Stimulated activated CD4-positive, alpha-beta T cell treated with anti-CD3 and anti-CD28 coated beads, TNF-alpha, amount 100 ng/mL, for 24 hours (primary cell): Measurements from ENCODE around the gene L1CAM.
"Not testable (repeated sequence)": the region's sequence is repeated elsewhere in the genome, so short reads cannot be mapped to it uniquely, and the experiment has no call there.

Experiments used
- DNase-seq, 3 experiments: peaks; one replicate each; pipeline ENCODE4 v3.0.0-alpha.2; 2020; ENCODE audit warnings: low read depth in 3 of 3

Gene L1CAM

DNA sequence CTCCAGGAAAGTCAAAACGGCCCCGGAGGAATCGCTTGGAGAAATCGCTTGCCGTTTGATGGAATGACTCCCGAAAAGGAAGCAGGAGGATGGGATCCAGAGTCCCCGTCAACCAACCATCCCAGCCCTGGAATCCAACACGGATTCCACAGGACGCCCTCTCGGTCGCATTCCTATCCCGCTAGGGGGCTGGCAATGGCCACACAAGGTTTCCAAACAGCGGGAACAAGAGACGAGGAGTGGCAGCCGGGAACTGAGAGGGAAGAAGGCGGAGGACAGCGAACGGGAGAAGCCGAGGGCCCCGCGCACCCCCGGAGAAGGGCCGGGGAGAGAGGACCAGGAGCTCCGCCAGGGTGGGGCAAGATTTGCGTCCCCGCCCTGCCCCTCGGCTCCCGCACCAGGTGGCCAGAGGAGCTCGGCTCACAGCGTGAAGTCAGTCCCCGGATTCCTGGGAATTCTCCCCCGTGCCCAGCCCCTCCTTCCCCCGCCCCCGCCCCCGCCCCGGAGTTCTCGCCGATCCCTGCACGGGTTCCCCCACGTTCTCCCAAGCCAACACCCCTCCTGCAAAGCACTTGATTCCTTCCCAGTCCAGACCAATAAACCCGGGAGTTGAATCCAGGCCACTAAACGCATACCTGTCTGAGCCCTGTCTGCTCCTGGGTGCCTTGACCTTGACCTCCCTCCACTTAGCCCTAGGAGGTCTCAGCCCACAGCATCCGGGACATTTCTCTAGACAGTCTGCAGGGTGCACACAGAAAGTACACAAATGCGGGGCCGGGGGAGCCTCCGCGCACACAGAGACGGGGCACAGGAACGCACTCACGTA, 57.0 kb downstream of the L1CAM start:
- no peak for DNase-seq

DNA sequence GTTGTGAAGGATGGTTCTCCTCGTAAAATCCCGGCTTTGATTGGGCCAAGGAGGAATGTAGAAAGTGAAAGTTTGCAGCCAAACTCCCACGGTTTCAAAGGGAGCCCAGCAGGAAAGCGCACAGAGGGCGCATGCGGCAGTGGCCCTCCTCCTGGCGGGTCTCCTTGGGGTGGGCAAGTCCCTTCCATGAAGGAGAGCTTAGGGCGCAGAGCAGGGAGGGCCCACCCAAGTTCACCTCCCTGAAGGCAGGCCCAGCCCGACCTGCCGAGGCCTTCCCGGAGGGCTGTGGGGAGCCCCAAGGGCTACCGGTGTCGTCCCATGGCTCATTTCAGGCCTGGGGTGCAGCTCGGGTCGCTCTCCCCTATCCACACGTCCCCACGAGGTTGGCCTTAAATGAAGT, 57.7 kb downstream of the L1CAM start:
- no peak for DNase-seq

DNA sequence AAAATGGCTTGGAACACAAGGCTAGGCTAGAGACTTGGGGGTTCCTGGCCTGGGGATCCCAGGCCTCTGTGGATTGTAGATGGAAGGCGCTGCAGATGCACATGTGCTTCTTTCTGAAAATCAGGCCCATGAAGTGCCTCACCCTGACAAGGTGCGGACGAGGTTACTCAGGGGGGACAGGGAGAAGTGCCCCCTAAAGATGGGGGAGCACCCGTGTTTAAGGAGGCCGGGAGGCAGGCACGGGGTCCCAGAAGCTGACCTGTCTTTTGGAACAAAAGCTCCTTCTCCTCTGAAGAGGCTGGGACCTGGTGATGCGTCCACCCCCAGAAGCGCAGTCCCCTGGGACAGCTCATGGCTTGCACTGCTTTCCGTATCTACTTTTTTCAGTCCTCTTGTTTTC, 58.1 kb downstream of the L1CAM start:
- DNase-seq = no peak

DNA sequence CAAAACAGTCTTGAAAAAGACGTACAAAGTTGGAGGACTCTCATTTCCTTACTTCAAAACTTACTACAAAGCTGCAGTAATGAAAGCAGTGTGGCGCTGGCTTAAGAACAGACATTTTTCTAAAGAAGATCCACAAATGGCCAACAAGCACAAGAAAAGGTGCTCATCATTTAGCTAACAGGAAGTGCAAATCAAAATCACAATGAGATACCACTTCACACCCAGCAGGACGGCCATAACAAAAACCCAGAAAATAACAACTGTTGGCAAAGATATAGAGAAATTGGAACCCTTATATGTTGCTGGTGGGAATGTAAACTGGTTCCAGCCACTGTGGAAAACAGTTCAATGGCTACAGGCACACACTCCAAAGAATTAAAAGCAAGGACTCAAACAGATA, 59.0 kb downstream of the L1CAM start:
- DNase-seq = no peak

DNA sequence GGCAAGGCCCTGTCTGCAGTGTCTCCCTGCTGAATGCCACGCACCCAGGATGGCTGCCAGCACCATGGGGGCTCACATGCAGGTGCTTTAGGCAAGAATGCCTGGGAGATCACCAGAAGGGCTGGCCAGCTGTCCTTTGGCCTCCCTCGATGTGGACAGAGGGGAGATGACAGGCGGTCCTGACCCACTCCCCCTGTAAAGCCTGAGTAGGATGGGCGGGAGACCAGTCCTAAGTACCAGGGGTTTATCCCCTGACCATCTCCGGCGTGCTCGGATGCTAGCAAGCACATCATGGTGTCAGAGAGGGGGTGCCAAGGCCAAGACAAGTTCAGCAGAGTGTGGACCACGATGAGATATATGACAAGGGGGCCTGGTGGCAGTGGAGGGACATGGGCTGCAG, 60.9 kb downstream of the L1CAM start:
- no peak for DNase-seq

DNA sequence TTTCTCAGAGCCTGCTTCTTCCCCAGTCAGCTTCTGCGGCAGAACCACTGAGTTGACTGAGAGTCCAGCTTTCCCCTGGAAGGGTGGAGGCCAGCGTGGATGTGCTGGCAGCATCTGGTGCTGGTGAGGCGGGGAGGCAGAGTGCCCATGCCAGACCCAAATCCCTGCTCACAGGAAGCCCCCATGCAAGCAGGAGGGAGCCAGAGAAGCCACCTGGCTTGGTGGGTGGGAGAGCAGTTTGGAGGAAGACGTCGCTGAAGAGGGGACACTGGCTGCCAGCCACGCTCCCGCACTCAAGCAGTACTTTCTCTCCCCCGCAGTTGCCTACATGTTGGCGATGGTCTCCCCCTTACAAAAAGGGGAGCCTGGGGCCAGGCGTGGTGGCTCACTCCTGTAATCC, 61.6 kb downstream of the L1CAM start:
- DNase-seq = no peak

DNA sequence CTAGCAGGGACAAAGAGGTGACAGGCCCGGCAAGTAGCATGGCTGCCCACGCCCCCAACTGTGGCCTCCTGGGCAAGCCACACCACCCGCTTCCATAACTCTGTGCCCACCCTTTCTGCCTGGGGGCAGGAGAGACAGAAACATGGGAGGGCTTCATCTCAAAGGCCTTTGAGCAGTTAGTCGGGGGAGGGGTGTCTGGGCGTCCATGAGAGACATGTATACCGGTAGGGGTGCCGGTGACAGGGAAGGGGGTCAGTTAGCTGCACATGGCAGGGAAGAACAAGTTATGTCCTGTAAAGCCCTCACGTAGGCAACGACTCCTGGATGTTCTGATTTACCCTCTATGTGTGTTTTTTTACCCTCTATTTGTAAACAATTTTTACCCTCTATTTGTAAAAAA, 64.9 kb downstream of the L1CAM start:
- DNase-seq = no peak

DNA sequence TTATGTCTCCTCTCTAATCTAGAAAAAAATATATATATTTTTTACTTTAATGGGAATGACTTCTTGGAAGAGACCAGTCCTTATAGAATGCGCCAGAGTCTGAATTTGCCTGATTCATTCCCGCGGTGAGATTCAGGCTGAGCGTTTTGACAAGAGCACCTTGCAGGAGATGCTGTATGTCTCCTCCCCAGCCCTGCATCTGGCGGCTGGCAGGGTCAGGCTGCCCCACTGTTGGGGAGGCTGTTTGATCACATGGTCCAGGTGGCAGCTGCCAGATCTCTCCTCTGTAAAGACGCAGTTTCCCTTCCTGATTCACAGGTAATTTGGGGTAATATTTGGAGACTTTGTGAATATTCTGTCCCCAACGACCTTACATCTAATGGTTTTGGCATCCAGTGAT, 65.4 kb downstream of the L1CAM start:
- no peak for DNase-seq

DNA sequence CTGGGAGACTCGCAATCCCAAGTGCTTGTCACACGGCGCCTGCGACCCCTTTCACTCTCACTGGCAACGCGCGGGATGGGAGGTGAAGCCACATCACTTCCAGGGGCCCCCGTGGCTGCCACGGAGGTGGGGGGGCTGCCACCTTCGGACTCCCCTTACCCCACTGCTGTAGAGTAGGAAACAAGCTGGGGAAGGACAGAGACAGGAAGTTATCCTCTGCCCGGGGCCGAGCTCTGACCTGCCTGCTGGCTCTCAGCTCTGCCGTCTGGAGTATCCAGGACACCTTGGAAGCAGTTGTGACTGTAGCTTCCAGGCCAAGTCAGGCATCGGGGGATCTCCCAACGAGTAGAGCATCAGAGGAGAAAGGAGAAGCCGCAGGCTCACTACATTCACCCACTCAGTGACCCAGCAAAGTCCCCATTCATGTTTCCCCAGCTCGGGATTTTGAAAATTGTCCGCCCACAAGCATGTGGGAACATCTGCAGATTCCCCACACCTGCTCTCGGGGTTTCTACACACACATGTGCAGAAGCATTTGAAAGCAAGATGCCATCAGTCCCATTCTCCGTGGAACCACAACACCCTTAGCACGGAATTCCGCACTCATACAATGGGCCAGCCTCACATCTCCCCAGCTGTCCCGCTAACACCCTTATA, 66.5 kb downstream of the L1CAM start:
- no peak for DNase-seq

DNA sequence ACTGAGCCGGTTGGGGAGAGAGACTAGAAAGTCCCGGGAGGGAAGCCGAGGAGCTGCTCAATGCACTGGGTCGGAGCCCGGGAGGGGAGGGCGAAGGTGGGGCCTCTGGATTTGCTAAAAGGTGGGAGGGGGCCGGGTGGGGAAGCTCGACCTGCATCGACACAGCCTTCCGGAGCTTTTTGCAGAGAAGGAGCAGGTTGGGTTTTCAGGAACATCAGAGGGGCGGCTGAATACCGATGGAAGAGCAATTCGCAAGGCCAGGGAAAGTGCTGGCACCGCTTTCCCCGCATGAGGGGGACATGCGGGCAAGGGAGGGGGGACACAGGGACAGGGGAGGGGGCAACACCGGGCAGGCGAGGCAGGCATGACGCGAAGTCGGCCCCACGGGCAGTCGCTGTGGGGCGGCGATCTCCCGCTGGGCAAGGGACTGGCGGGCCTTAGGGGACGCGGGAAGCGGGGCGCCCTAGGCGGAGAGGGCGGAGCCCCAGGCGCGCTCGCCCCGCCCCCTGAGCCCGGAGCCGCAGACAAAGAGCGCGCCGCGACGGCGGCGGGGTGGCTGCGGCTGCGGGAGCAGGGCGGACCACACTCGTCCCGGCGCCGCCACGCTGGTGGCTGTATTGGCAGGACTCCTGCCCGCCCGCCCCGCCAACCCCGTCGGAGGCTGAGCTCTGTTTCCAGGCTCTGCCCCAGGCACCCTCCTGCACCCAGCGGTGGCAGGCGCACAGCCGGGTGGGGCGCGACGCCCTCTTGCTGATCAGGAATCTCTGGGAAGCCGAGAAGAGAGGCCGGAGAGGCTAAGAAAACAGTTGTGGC, 67.2 kb downstream of the L1CAM start:
- DNase-seq = peak in 1 of 3 experiments; percentile 51

DNA sequence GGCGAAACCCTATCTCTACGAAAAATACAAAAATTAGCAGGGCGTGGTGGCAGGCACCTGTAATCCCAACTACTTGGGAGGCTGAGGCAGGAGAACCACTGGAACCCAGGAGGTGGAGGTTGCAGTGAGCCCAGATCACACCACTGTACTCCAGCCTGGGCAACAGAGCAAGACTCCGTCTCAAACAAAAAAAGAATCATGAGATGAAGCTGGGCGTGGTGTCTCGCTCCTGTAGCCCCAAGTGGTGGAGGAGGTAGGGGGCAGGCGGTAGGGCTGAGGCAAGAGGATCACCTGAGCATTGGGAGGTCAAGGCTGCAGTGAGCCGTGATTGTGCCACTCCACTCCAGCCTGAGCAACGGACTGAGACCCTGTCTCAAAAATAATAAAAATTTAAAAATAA, 67.9 kb downstream of the L1CAM start:
- DNase-seq = not testable (repeated sequence)

DNA sequence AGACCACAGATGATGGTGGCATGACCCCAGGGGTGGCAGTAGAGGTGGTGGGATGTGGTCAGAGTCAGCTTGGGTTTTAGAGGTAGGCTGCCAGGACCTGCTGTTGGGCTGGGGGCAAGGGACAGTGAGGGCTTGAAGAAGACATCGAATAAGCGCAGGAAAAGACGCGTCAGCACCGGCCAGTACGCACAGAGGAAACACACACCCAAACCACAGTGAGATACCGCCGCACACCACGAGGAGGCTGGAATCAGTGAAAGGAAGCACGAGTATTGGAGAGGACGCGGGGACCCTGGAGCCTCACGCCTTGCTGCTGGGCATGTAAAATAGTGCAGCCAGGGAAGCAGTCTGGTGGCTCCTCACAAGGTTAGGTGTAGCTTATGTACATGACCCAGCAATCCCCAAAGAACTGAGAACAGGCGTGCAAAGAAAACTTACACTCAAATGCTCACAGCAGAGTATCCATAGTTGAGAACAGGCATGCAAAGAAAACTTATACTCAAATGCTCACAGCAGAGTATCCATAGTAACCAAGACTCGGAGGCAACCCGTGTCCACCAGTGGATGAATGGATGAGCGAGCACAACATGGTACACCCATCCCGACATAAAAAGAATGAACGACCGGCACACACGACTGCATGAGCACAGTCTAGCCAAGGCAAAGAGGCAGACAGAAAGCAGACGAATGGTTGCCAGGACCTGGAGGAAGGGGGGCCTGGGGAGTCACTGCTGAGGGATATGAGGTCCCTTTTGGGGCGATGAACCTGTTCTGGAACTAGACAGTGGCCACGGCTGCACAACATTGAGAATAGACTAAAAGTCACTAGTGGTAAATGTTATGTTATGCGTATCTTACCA, 68.9 kb downstream of the L1CAM start:
- peak in 1 of 3 experiments; percentile 38 for DNase-seq

DNA sequence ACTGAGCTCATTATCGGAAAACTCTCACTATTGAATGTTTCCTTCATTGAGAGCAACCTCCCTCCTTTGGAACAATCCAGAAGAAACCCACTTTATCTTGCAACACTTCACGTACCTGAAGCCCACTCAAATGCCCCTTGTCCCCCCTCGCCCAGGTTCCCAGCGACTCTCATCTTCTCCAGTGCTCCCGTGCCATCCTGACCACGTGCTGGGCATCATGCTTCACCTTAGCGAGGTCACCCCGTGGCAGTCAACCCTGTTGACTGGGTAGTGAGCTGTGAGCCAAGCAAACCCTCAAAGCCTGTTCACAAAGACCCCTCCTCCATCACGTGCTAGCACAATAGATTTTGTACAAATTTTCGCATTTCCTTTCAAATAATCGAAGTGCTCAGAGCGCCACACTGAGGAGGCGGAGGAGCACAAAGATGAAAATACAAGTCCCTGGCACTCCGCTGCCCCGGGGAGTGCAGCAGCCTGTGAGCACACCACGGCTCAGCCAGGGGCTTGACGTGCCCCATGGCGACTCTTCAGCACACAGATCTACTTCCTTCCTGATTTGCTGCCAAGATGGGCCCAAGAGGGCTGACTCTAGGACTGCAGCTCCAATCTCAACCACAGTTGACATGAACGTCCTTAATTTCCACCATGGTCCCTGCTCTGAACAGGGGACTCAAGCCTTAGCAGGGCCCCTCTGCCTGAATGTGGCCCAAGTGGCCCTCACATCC, 71.2 kb downstream of the L1CAM start:
- DNase-seq = no peak

DNA sequence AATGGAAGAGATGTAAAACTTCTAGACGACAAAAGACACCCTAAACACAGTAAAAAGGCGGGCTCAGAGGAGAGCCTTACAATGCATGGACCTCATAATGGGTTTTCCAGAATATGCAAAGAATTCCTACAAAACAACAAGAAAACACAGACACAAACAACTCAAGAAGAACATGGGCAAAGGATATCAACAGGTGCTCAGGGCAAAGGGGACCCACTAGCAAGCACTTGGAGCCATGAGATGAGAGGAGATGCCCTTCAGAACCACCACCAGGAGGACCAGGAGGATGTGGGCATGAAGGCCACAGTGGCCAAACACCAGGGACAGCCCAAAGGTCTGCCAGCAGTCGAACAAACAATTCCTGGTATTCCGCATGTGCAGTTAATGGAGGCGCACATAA, 72.8 kb downstream of the L1CAM start:
- no peak for DNase-seq

DNA sequence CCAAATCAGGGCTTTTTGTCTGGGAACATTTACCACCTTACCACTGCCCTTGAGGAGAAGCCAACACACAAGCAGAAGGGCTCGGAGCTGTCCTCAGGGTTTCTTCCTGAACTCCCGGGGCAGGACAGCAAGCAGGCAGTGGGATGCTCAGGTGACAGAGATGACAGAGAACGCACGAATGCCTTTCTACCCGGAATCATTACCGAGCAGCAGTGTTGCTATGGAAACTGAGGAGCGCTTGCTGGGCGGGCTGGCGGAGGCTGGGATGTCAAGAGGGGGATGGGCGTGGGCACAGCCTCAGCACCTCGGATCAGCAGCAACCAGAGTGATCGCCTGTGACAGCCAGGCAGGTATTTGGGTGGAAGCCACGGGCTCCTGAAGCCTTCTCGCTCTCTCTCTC, 73.8 kb downstream of the L1CAM start:
- DNase-seq = no peak
